ENCODE data around the gene VEPH1.

- TF ChIP-seq CTCF (conservative IDR thresholded peaks at IDR 0.05 in 1 of 2, IDR thresholded peaks at IDR 0.05 in 1 of 2; ENCODE audit: extremely low read depth in 1 of 2, insufficient read depth in 1 of 2, low read depth in 1 of 2, low read length in 2 of 2) (no peak), EZH2 (IDR thresholded peaks at IDR 0.05; ENCODE audit: borderline replicate concordance, low read length) (no peak)
These were observed 175.4 kb downstream of the VEPH1 start for GRCh38 chr3:157327837-157328236.
